ENCODE results near the gene VAMP2.

The VAMP2 gene

GRCh38 chr17:8190506-8190905 lies 27.8 kb upstream of the VAMP2 start:
- Histone ChIP-seq H3K9ac (ENCODE audit: low read depth, low read length, poor library complexity, severe bottlenecking) (peak overlapping the region; percentile 66), H3K4me3 (ENCODE audit: low read length, poor library complexity, severe bottlenecking) (peak overlapping the region; percentile 84), H3F3A (ENCODE audit: low read depth) (peaks cover 22% of the 10 kb centered on the region), H2AFZ (ENCODE audit: low read length) (peak overlapping the region; percentile 79), H3K36me3 (ENCODE audit: insufficient read depth, low read length) (no peaks in the 10 kb centered on the region), H4K20me1 (ENCODE audit: insufficient read depth, low read length, poor library complexity, severe bottlenecking) (peaks cover 5% of the 10 kb centered on the region), H3K9me2 (replicated peaks; ENCODE audit: low read depth, low read length) (no peaks in the 10 kb centered on the region), H3K27me3 (ENCODE audit: insufficient read depth, low read length, poor library complexity, severe bottlenecking) (no peaks in the 10 kb centered on the region), H3K4me1 (ENCODE audit: insufficient read depth, low read length, poor library complexity, severe bottlenecking) (peaks cover 37% of the 10 kb centered on the region), H3K4me2 (ENCODE audit: low read depth, low read length, poor library complexity, severe bottlenecking) (peak overlapping the region; percentile 75), H3K9me3 (ENCODE audit: insufficient read depth, low read depth, low read length) (no peaks in the 10 kb centered on the region), H3K79me2 (ENCODE audit: insufficient read depth, low read length) (peaks cover 13% of the 10 kb centered on the region; the same call in 1 of the 2 replicates)
- TF ChIP-seq EZH2phosphoT487 (IDR thresholded peaks at IDR 0.05; ENCODE audit: borderline replicate concordance) (no peak), CTCF (conservative IDR thresholded peaks at IDR 0.05; ENCODE audit: low read length) (no peak; the same call in 1 of the 2 replicates)

GRCh38 chr17:8189711-8190477 lies 27.1 kb upstream of the VAMP2 start, which contains the start of gene BORCS6:
Gene BORCS6 (minus strand): TSS chr17:8190180. CDS start chr17:8190140, 40 bp downstream.
- no peaks in the 10 kb centered on the region for H3K9me2 ChIP-seq (replicated peaks; ENCODE audit: low read depth, low read length)
- no peaks in the 10 kb centered on the region for H3K27me3 ChIP-seq (ENCODE audit: insufficient read depth, low read length, poor library complexity, severe bottlenecking)
- H3K4me2 ChIP-seq (ENCODE audit: low read depth, low read length, poor library complexity, severe bottlenecking) = peak within 1 kb of the TSS; percentile 99
- H3K79me2 ChIP-seq (ENCODE audit: insufficient read depth, low read length) = peaks cover 13% of the 10 kb centered on the region; the same call in 1 of the 2 replicates
- H3K9ac ChIP-seq (ENCODE audit: low read depth, low read length, poor library complexity, severe bottlenecking) = peak within 1 kb of the TSS; percentile 87
- peaks cover 5% of the 10 kb centered on the region for H4K20me1 ChIP-seq (ENCODE audit: insufficient read depth, low read length, poor library complexity, severe bottlenecking)
- no peaks in the 10 kb centered on the region for H3K36me3 ChIP-seq (ENCODE audit: insufficient read depth, low read length)
- peaks cover 38% of the 10 kb centered on the region for H3K4me1 ChIP-seq (ENCODE audit: insufficient read depth, low read length, poor library complexity, severe bottlenecking)
- H3K9me3 ChIP-seq (ENCODE audit: insufficient read depth, low read depth, low read length) = no peaks in the 10 kb centered on the region
- peak within 1 kb of the TSS; percentile 87 for H2AFZ ChIP-seq (ENCODE audit: low read length)
- peaks cover 22% of the 10 kb centered on the region for H3F3A ChIP-seq (ENCODE audit: low read depth)
- no peak for TF ChIP-seq EZH2phosphoT487 (IDR thresholded peaks at IDR 0.05; ENCODE audit: borderline replicate concordance)
- TF ChIP-seq CTCF (conservative IDR thresholded peaks at IDR 0.05; ENCODE audit: low read length) = 0 out of 2 replicates have a peak, but pooled peaks have one; percentile 16
- H3K4me3 ChIP-seq (ENCODE audit: low read length, poor library complexity, severe bottlenecking) = peak within 1 kb of the TSS; percentile 84

GRCh38 chr17:8189041-8189710 lies 26.4 kb upstream of the VAMP2 start:
- H2AFZ ChIP-seq (ENCODE audit: low read length) = peak overlapping the region; percentile 87; the same call in 1 of the 2 replicates
- H3K4me3 ChIP-seq (ENCODE audit: low read length, poor library complexity, severe bottlenecking) = peak overlapping the region; percentile 84
- H3K4me2 ChIP-seq (ENCODE audit: low read depth, low read length, poor library complexity, severe bottlenecking) = peak overlapping the region; percentile 99
- H3K9me2 ChIP-seq (replicated peaks; ENCODE audit: low read depth, low read length) = no peaks in the 10 kb centered on the region
- no peaks in the 10 kb centered on the region for H3K9me3 ChIP-seq (ENCODE audit: insufficient read depth, low read depth, low read length)
- peaks cover 22% of the 10 kb centered on the region for H3F3A ChIP-seq (ENCODE audit: low read depth)
- H3K4me1 ChIP-seq (ENCODE audit: insufficient read depth, low read length, poor library complexity, severe bottlenecking) = peaks cover 38% of the 10 kb centered on the region
- no peaks in the 10 kb centered on the region for H3K36me3 ChIP-seq (ENCODE audit: insufficient read depth, low read length)
- H3K27me3 ChIP-seq (ENCODE audit: insufficient read depth, low read length, poor library complexity, severe bottlenecking) = no peaks in the 10 kb centered on the region
- H4K20me1 ChIP-seq (ENCODE audit: insufficient read depth, low read length, poor library complexity, severe bottlenecking) = peaks cover 5% of the 10 kb centered on the region
- TF ChIP-seq CTCF (conservative IDR thresholded peaks at IDR 0.05; ENCODE audit: low read length) (no peak), EZH2phosphoT487 (IDR thresholded peaks at IDR 0.05; ENCODE audit: borderline replicate concordance) (no peak)
- H3K79me2 ChIP-seq (ENCODE audit: insufficient read depth, low read length) = peaks cover 13% of the 10 kb centered on the region; the same call in 1 of the 2 replicates
- peak overlapping the region; percentile 87 for H3K9ac ChIP-seq (ENCODE audit: low read depth, low read length, poor library complexity, severe bottlenecking)

All from Loucy (cell line).